MM.1S (cell line): Measurements from ENCODE around the gene IL3.

ENCODE experiments used
- DNase-seq: peaks from one replicate; pipeline ENCODE4 v3.0.0-alpha.2; 2015
- H2AFZ ChIP-seq: fragments of 300-600 bp; sonication (generic); 2 replicates; pipeline ENCODE4 v1.6.0; 2016; ENCODE audit warnings: antibody characterized with exemption, low read length
- H3F3A ChIP-seq: fragments of 300-600 bp; sonication (generic); 2 replicates; pipeline ENCODE4 v1.6.1; 2016; ENCODE audit warnings: mild to moderate bottlenecking, antibody characterized with exemption, low read length, moderate library complexity, mixed read lengths; ENCODE audit not compliant: insufficient read depth
- H3K27ac ChIP-seq: fragments of 300-600 bp; sonication (generic); 2 replicates; pipeline ENCODE4 v1.5.1; 2016; ENCODE audit warnings: mild to moderate bottlenecking, low read length
- H3K27me3 ChIP-seq: fragments of 300-600 bp; sonication (generic); replicated peaks from 2 replicates; pipeline ENCODE4 v1.6.0; 2016; ENCODE audit warnings: low read length; ENCODE audit not compliant: insufficient read depth
- H3K36me3 ChIP-seq: fragments of 300-600 bp; sonication (generic); replicated peaks from 2 replicates; pipeline ENCODE4 v1.6.1; 2016; ENCODE audit warnings: mild to moderate bottlenecking, low read length, mixed read lengths; ENCODE audit not compliant: insufficient read depth
- H3K4me1 ChIP-seq: fragments of 300-600 bp; sonication (generic); 2 replicates; pipeline ENCODE4 v1.6.1; 2016; ENCODE audit warnings: low read length, mixed read lengths
- H3K4me2 ChIP-seq: fragments of 300-600 bp; sonication (generic); 2 replicates; pipeline ENCODE4 v1.6.0; 2016; ENCODE audit warnings: low read depth, low read length
- H3K4me3 ChIP-seq: fragments of 300-600 bp; sonication (generic); 2 replicates; pipeline ENCODE4 v1.5.1; 2016; ENCODE audit warnings: low read length, mixed read lengths
- H3K79me2 ChIP-seq: fragments of 300-600 bp; sonication (generic); 2 replicates; pipeline ENCODE4 v1.6.1; 2016; ENCODE audit warnings: mixed run types, low read length, mixed read lengths
- H3K9ac ChIP-seq: fragments of 300-600 bp; sonication (generic); 2 replicates; pipeline ENCODE4 v1.6.1; 2016; ENCODE audit warnings: low read length, mixed read lengths
- H3K9me2 ChIP-seq: fragments of 300-600 bp; sonication (generic); replicated peaks from 2 replicates; pipeline ENCODE4 v1.6.1; 2016; ENCODE audit warnings: mild to moderate bottlenecking, low read length, mixed read lengths; ENCODE audit not compliant: insufficient read depth
- H3K9me3 ChIP-seq: fragments of 300-600 bp; sonication (generic); replicated peaks from 2 replicates; pipeline ENCODE4 v1.6.1; 2016; ENCODE audit warnings: mild to moderate bottlenecking, low read length, mixed read lengths; ENCODE audit not compliant: insufficient read depth
- H4K20me1 ChIP-seq: fragments of 300-600 bp; sonication (generic); 2 replicates; pipeline ENCODE4 v1.6.1; 2016; ENCODE audit warnings: mild to moderate bottlenecking, low read length, moderate library complexity, mixed read lengths; ENCODE audit not compliant: insufficient read depth
- EZH2 ChIP-seq: fragments of 300-600 bp; sonication (generic); optimal IDR thresholded peaks from 2 replicates; pipeline ENCODE3; 2017; ENCODE audit warnings: low read depth, mild to moderate bottlenecking, antibody characterized with exemption, low read length, mixed read lengths
- EZH2phosphoT487 ChIP-seq: fragments of 300-600 bp; sonication (generic); IDR thresholded peaks from 2 replicates; pipeline ENCODE4 v1.6.1; 2018; ENCODE audit warnings: antibody characterized with exemption, low read length
- TF ChIP-seq, protein P1 (sequence below): fragments of 300-600 bp; sonication (generic); IDR thresholded peaks from 2 replicates; pipeline ENCODE4 v1.5.1; 2016; ENCODE audit warnings: antibody characterized with exemption, low read length, mixed read lengths

Gene IL3

DNA sequence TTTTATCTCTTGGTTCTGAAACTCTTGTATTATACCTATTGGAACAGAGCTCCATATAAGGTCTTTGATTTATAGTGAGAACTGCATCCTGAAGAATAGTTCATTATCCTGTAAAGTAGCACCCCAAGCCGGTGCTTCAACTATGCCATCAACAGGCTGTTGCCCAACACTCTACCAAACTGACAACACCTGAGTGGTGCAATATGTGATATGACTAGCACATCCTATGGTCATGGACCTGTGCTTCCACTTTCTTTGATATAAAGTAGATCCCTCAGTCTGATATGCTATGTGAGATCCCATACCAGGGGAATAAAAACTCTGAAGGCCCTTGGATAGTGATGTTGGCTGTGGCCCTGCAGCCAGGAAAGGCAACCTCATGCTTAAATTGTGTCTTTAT is 28.9 kb downstream of the IL3 start:
- Histone ChIP-seq H3K4me3 (no peak overlapping the region), H3K9me2 (no peaks in the 10 kb centered on the region), H3K4me1 (peaks cover 18% of the 10 kb centered on the region), H3K9ac (no peak overlapping the region), H3K79me2 (no peaks in the 10 kb centered on the region), H3F3A (peaks cover 5% of the 10 kb centered on the region), H4K20me1 (no peaks in the 10 kb centered on the region), H3K9me3 (no peaks in the 10 kb centered on the region), H3K36me3 (no peaks in the 10 kb centered on the region), H2AFZ (no peak overlapping the region), H3K27ac (no peak overlapping the region), H3K27me3 (no peaks in the 10 kb centered on the region), H3K4me2 (no peak overlapping the region)
- no peak for DNase-seq
- TF ChIP-seq EZH2phosphoT487 (no peak), EZH2 (no peak)
- TF ChIP-seq, protein P1, sequence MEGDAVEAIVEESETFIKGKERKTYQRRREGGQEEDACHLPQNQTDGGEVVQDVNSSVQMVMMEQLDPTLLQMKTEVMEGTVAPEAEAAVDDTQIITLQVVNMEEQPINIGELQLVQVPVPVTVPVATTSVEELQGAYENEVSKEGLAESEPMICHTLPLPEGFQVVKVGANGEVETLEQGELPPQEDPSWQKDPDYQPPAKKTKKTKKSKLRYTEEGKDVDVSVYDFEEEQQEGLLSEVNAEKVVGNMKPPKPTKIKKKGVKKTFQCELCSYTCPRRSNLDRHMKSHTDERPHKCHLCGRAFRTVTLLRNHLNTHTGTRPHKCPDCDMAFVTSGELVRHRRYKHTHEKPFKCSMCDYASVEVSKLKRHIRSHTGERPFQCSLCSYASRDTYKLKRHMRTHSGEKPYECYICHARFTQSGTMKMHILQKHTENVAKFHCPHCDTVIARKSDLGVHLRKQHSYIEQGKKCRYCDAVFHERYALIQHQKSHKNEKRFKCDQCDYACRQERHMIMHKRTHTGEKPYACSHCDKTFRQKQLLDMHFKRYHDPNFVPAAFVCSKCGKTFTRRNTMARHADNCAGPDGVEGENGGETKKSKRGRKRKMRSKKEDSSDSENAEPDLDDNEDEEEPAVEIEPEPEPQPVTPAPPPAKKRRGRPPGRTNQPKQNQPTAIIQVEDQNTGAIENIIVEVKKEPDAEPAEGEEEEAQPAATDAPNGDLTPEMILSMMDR = no peak

DNA sequence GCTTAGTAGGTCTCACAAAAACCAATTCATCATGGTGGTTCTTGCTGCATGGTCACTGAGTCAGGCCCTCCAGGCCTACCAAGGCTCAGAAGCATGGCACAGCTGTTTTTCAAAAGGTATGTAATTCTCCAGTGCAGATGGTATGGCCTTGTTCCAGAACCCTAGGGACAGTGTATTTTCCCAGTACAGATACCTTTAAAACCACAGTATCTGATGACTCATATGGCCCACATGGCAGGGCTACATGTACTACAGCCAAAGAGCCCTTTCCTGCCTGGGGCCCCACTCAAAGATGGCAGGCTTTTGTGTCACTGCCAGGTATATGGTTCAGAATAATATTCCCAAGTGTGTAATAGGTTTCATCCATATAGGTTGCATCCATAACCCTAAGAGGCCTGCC is 29.7 kb downstream of the IL3 start:
- Histone ChIP-seq H3K9ac (no peak overlapping the region), H3K27ac (peak overlapping the region; percentile 4; the same call in 1 of the 2 replicates), H3K27me3 (no peaks in the 10 kb centered on the region), H3K9me3 (no peaks in the 10 kb centered on the region), H3K9me2 (no peaks in the 10 kb centered on the region), H3K36me3 (no peaks in the 10 kb centered on the region), H3K4me1 (peaks cover 18% of the 10 kb centered on the region), H3K79me2 (no peaks in the 10 kb centered on the region), H3K4me3 (no peak overlapping the region), H3F3A (peaks cover 5% of the 10 kb centered on the region), H2AFZ (no peak overlapping the region), H3K4me2 (peak overlapping the region; percentile 0; the same call in 1 of the 2 replicates), H4K20me1 (no peaks in the 10 kb centered on the region)
- no peak for TF ChIP-seq EZH2phosphoT487
- TF ChIP-seq, protein P1 = no peak
- no peak for TF ChIP-seq EZH2
- peak; percentile 54 for DNase-seq

DNA sequence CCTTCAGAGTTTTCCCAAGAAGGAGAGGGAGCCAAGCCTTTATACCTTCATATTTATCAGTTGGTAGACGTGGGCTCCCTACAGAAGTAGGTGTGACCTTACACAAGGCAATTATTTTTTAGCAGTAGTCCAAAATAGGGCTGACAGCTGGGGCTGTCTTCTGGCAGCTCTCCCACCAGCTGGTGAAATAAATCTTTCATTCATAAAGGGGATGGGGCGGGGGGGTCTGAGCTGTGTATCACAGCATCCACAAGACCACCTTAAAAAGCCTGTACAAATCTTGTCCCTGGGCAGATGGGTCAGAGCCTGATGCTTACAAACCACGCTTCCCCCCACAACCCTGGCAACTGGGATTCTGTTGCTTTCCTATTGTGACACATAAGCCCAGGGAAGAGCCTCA is 32.8 kb downstream of the IL3 start:
- Histone ChIP-seq H3K79me2 (no peaks in the 10 kb centered on the region), H3K4me3 (no peak overlapping the region), H3K9me3 (no peaks in the 10 kb centered on the region), H3K36me3 (no peaks in the 10 kb centered on the region), H3K9ac (no peak overlapping the region), H3K9me2 (no peaks in the 10 kb centered on the region), H3K4me2 (no peak overlapping the region), H3K4me1 (peaks cover 18% of the 10 kb centered on the region), H4K20me1 (no peaks in the 10 kb centered on the region), H2AFZ (no peak overlapping the region), H3K27ac (no peak overlapping the region), H3F3A (peaks cover 5% of the 10 kb centered on the region), H3K27me3 (no peaks in the 10 kb centered on the region)
- no peak for DNase-seq
- no peak for TF ChIP-seq EZH2
- TF ChIP-seq, protein P1 = no peak
- TF ChIP-seq EZH2phosphoT487 = no peak
